ENCODE measurements around the gene GTF3C5.

Gene GTF3C5

DNA sequence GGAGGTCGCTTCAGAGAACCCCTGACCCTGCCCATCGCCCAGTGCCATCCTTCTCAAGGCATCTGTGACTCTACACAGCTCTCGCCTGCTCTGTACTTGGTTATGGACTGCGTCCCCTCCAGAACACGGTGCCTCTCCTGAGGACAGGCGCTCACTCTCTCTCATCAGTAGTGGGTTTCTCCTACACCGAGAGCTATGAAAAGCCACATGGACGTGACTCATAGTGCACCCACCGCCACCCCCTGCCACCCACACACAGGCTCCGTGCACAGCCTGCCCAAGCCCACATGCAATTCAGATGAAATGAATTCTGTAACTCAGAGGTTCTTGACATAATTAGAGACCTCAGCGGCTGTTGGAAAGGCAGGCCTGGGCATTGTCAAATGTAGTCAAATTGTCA is 13.9 kb downstream of the GTF3C5 start:
- no peak overlapping the region for H3K4me3 ChIP-seq (ENCODE audit: low read length in 2 of 2)
- no peak overlapping the region for H3K18ac ChIP-seq (ENCODE audit: low read length)
- no peaks in the 10 kb centered on the region for H3K27me3 ChIP-seq (ENCODE audit: control insufficient read depth in 3 of 3, insufficient read depth in 3 of 3, low read depth in 1 of 3, low read length in 3 of 3)
- H3K23ac ChIP-seq (ENCODE audit: low read depth, low read length, poor library complexity): no peak overlapping the region
- no peak overlapping the region for H3K27ac ChIP-seq (replicated peaks; ENCODE audit: low read length)
- no peak overlapping the region for H2BK12ac ChIP-seq (ENCODE audit: low read length)
- no peak overlapping the region for H3K14ac ChIP-seq (ENCODE audit: low read length)
- no peak overlapping the region for H2AFZ ChIP-seq (ENCODE audit: low read length)
- peaks cover 6% of the 10 kb centered on the region for H3K79me1 ChIP-seq (ENCODE audit: low read depth, low read length)
- no peaks in the 10 kb centered on the region for H3K4me1 ChIP-seq (ENCODE audit: control insufficient read depth in 2 of 2, insufficient read depth in 1 of 2, low read depth in 1 of 2, low read length in 2 of 2)
- no peak overlapping the region for H2AK5ac ChIP-seq (ENCODE audit: low read depth, low read length)
- no peak overlapping the region for H2BK5ac ChIP-seq (ENCODE audit: low read length)
- H3K36me3 ChIP-seq (replicated peaks in 1 of 2; ENCODE audit: control insufficient read depth in 2 of 2, insufficient read depth in 2 of 2, low read length in 2 of 2): peaks cover 59 to 95% of the 10 kb centered on the region in 2 donors
- H2BK120ac ChIP-seq (ENCODE audit: low read depth, low read length): no peak overlapping the region
- no peak for DNase-seq (ENCODE audit: low spot score)
- no peak overlapping the region for H4K91ac ChIP-seq (ENCODE audit: low read depth, low read length, poor library complexity)
- H3K9ac ChIP-seq (ENCODE audit: low read depth, low read length, poor library complexity): peak overlapping the region; percentile 72
- no peak overlapping the region for H2BK15ac ChIP-seq (ENCODE audit: low read length)
- H3K9me3 ChIP-seq (replicated peaks in 1 of 2; ENCODE audit: control insufficient read depth in 2 of 2, insufficient read depth in 1 of 2, low read depth in 1 of 2, low read length in 2 of 2): peaks cover 0 to 2% of the 10 kb centered on the region in 2 donors
- WGBS, 2 donors (ENCODE audit: extremely low coverage in 2 of 2, insufficient read length in 2 of 2, insufficient replicate concordance in 1 of 2): no CpG with 5 or more reads among the region's 11 CpGs
- no peak overlapping the region for H3K4me2 ChIP-seq (ENCODE audit: insufficient read depth, low read length, poor library complexity, severe bottlenecking)
- H4K8ac ChIP-seq (ENCODE audit: low read depth, low read length): no peak overlapping the region
- H3K4ac ChIP-seq (ENCODE audit: low read length): no peak overlapping the region

- Histone ChIP-seq H3K79me1 (ENCODE audit: low read depth, low read length) (peaks cover 9% of the 10 kb centered on the region), H4K91ac (ENCODE audit: low read depth, low read length, poor library complexity) (no peak overlapping the region), H3K23ac (ENCODE audit: low read depth, low read length, poor library complexity) (no peak overlapping the region), H2AK5ac (ENCODE audit: low read depth, low read length) (no peak overlapping the region), H3K4me1 (ENCODE audit: control insufficient read depth in 2 of 2, insufficient read depth in 1 of 2, low read depth in 1 of 2, low read length in 2 of 2) (no peaks in the 10 kb centered on the region), H3K9ac (ENCODE audit: low read depth, low read length, poor library complexity) (no peak overlapping the region), H2BK120ac (ENCODE audit: low read depth, low read length) (no peak overlapping the region), H3K27me3 (ENCODE audit: control insufficient read depth in 3 of 3, insufficient read depth in 3 of 3, low read depth in 1 of 3, low read length in 3 of 3) (no peaks in the 10 kb centered on the region), H3K4me2 (ENCODE audit: insufficient read depth, low read length, poor library complexity, severe bottlenecking) (no peak overlapping the region), H2BK5ac (ENCODE audit: low read length) (no peak overlapping the region), H4K8ac (ENCODE audit: low read depth, low read length) (no peak overlapping the region), H3K27ac (replicated peaks; ENCODE audit: low read length) (no peak overlapping the region), H2BK15ac (ENCODE audit: low read length) (no peak overlapping the region), H2BK12ac (ENCODE audit: low read length) (no peak overlapping the region), H3K9me3 (replicated peaks in 1 of 2; ENCODE audit: control insufficient read depth in 2 of 2, insufficient read depth in 1 of 2, low read depth in 1 of 2, low read length in 2 of 2) (peaks cover 0 to 2% of the 10 kb centered on the region in 2 donors), H3K4ac (ENCODE audit: low read length) (no peak overlapping the region), H3K36me3 (replicated peaks in 1 of 2; ENCODE audit: control insufficient read depth in 2 of 2, insufficient read depth in 2 of 2, low read length in 2 of 2) (peaks cover 62 to 95% of the 10 kb centered on the region in 2 donors), H3K18ac (ENCODE audit: low read length) (no peak overlapping the region), H3K4me3 (ENCODE audit: low read length in 2 of 2) (no peak overlapping the region), H3K14ac (ENCODE audit: low read length) (no peak overlapping the region), H2AFZ (ENCODE audit: low read length) (no peak overlapping the region)
- WGBS, 2 donors (ENCODE audit: extremely low coverage in 2 of 2, insufficient read length in 2 of 2, insufficient replicate concordance in 1 of 2): no CpG with 5 or more reads among the region's 15 CpGs
- no peak for DNase-seq (ENCODE audit: low spot score)
These were observed 14.3 kb downstream of the GTF3C5 start for GRCh38 chr9:133045132-133045531.

GRCh38 chr9:133046196-133046899 is 15.6 kb downstream of the GTF3C5 start:
- Histone ChIP-seq H3K18ac (ENCODE audit: low read length) (no peak overlapping the region), H3K36me3 (replicated peaks in 1 of 2; ENCODE audit: control insufficient read depth in 2 of 2, insufficient read depth in 2 of 2, low read length in 2 of 2) (peaks cover 71 to 96% of the 10 kb centered on the region in 2 donors), H3K23ac (ENCODE audit: low read depth, low read length, poor library complexity) (no peak overlapping the region), H2BK12ac (ENCODE audit: low read length) (no peak overlapping the region), H2AK5ac (ENCODE audit: low read depth, low read length) (no peak overlapping the region), H2BK120ac (ENCODE audit: low read depth, low read length) (no peak overlapping the region), H3K9ac (ENCODE audit: low read depth, low read length, poor library complexity) (no peak overlapping the region), H3K14ac (ENCODE audit: low read length) (no peak overlapping the region), H3K4me3 (ENCODE audit: low read length in 2 of 2) (no peak overlapping the region), H3K4me1 (ENCODE audit: control insufficient read depth in 2 of 2, insufficient read depth in 1 of 2, low read depth in 1 of 2, low read length in 2 of 2) (no peaks in the 10 kb centered on the region), H3K9me3 (replicated peaks in 1 of 2; ENCODE audit: control insufficient read depth in 2 of 2, insufficient read depth in 1 of 2, low read depth in 1 of 2, low read length in 2 of 2) (peaks cover 0 to 2% of the 10 kb centered on the region in 2 donors), H3K79me1 (ENCODE audit: low read depth, low read length) (peaks cover 9% of the 10 kb centered on the region), H2BK15ac (ENCODE audit: low read length) (no peak overlapping the region), H2AFZ (ENCODE audit: low read length) (no peak overlapping the region), H3K27ac (replicated peaks; ENCODE audit: low read length) (no peak overlapping the region), H4K91ac (ENCODE audit: low read depth, low read length, poor library complexity) (no peak overlapping the region), H3K4ac (ENCODE audit: low read length) (no peak overlapping the region), H3K4me2 (ENCODE audit: insufficient read depth, low read length, poor library complexity, severe bottlenecking) (no peak overlapping the region), H3K27me3 (ENCODE audit: control insufficient read depth in 3 of 3, insufficient read depth in 3 of 3, low read depth in 1 of 3, low read length in 3 of 3) (no peaks in the 10 kb centered on the region), H4K8ac (ENCODE audit: low read depth, low read length) (no peak overlapping the region), H2BK5ac (ENCODE audit: low read length) (no peak overlapping the region)
- no peak for DNase-seq (ENCODE audit: low spot score)
- no CpG with 5 or more reads among the region's 9 CpGs for WGBS, 2 donors (ENCODE audit: extremely low coverage in 2 of 2, insufficient read length in 2 of 2, insufficient replicate concordance in 1 of 2)

GRCh38 chr9:133046900-133047295 is 16.1 kb downstream of the GTF3C5 start:
- no peak for DNase-seq (ENCODE audit: low spot score)
- Histone ChIP-seq H3K36me3 (replicated peaks in 1 of 2; ENCODE audit: control insufficient read depth in 2 of 2, insufficient read depth in 2 of 2, low read length in 2 of 2) (peaks cover 71 to 97% of the 10 kb centered on the region in 2 donors), H3K4me3 (ENCODE audit: low read length in 2 of 2) (no peak overlapping the region), H3K18ac (ENCODE audit: low read length) (no peak overlapping the region), H2BK120ac (ENCODE audit: low read depth, low read length) (no peak overlapping the region), H2AFZ (ENCODE audit: low read length) (no peak overlapping the region), H3K4ac (ENCODE audit: low read length) (no peak overlapping the region), H3K79me1 (ENCODE audit: low read depth, low read length) (peaks cover 9% of the 10 kb centered on the region), H3K14ac (ENCODE audit: low read length) (no peak overlapping the region), H3K23ac (ENCODE audit: low read depth, low read length, poor library complexity) (no peak overlapping the region), H3K4me2 (ENCODE audit: insufficient read depth, low read length, poor library complexity, severe bottlenecking) (no peak overlapping the region), H3K9ac (ENCODE audit: low read depth, low read length, poor library complexity) (no peak overlapping the region), H2BK15ac (ENCODE audit: low read length) (no peak overlapping the region), H3K27me3 (ENCODE audit: control insufficient read depth in 3 of 3, insufficient read depth in 3 of 3, low read depth in 1 of 3, low read length in 3 of 3) (no peaks in the 10 kb centered on the region), H4K91ac (ENCODE audit: low read depth, low read length, poor library complexity) (no peak overlapping the region), H3K4me1 (ENCODE audit: control insufficient read depth in 2 of 2, insufficient read depth in 1 of 2, low read depth in 1 of 2, low read length in 2 of 2) (no peaks in the 10 kb centered on the region), H4K8ac (ENCODE audit: low read depth, low read length) (no peak overlapping the region), H2BK5ac (ENCODE audit: low read length) (no peak overlapping the region), H2AK5ac (ENCODE audit: low read depth, low read length) (no peak overlapping the region), H3K9me3 (replicated peaks in 1 of 2; ENCODE audit: control insufficient read depth in 2 of 2, insufficient read depth in 1 of 2, low read depth in 1 of 2, low read length in 2 of 2) (peaks cover 0 to 2% of the 10 kb centered on the region in 2 donors), H3K27ac (replicated peaks; ENCODE audit: low read length) (no peak overlapping the region), H2BK12ac (ENCODE audit: low read length) (no peak overlapping the region)
- no CpG with 5 or more reads among the region's 7 CpGs for WGBS, 2 donors (ENCODE audit: extremely low coverage in 2 of 2, insufficient read length in 2 of 2, insufficient replicate concordance in 1 of 2)

Data from neuronal stem cell (in vitro differentiated cells).